ENCODE results near the gene SNCB.

SNCB gene

DNA sequence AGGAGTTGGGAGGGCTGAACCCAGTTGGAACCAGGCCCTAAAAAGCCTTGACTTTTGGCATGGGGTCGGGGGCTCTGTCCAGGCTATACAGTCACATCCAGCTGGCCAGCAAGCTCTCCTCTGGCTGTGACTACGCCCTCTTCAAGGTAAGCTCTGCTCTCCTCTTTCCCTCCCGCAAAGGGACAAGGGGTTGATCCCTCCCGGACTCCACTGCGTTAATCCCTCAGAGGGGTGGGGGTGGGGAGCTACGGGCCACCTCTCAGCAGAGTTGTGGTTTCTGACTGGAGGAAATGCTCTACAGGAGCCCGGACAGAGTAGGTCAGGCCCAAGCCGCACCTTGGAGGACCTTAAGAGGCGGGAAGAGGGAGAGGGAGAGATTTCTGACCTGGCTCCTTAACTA, 14.0 kb upstream of the SNCB start:
- H3K79me1 ChIP-seq (ENCODE audit: low read length): peaks cover 6% of the 10 kb centered on the region
- no peak overlapping the region for H2BK15ac ChIP-seq (replicated peaks; ENCODE audit: low read depth)
- no peak overlapping the region for H2BK120ac ChIP-seq (ENCODE audit: low read depth, low read length)
- WGBS (ENCODE audit: extremely low coverage, insufficient coverage, low lambda C conversion rate): no CpG with 5 or more reads among the region's 9 CpGs
- H2BK5ac ChIP-seq (ENCODE audit: low read length): no peak overlapping the region
- H3K18ac ChIP-seq (ENCODE audit: low read length): no peak overlapping the region
- no peak overlapping the region for H3K9ac ChIP-seq (ENCODE audit: low read length)
- H3K4me1 ChIP-seq (ENCODE audit: control insufficient read depth, low read depth, low read length): peaks cover 4% of the 10 kb centered on the region
- H3K4me3 ChIP-seq (ENCODE audit: low read length): no peak overlapping the region
- no peak overlapping the region for H4K8ac ChIP-seq (ENCODE audit: low read depth, low read length)
- H3K4ac ChIP-seq (ENCODE audit: low read depth, low read length): no peak overlapping the region
- H4K5ac ChIP-seq (ENCODE audit: low read length): no peak overlapping the region
- no peak overlapping the region for H2AK5ac ChIP-seq (ENCODE audit: low read length)
- H3K27me3 ChIP-seq (ENCODE audit: insufficient read depth, low read length, poor library complexity): no peaks in the 10 kb centered on the region
- no peak overlapping the region for H3K23ac ChIP-seq (ENCODE audit: low read length)
- no peak for DNase-seq
- peak overlapping the region; percentile 25 for H3K56ac ChIP-seq (ENCODE audit: low read length)
- no peak overlapping the region for H3K27ac ChIP-seq (ENCODE audit: low read depth, low read length)
- H3K79me2 ChIP-seq (ENCODE audit: control insufficient read depth, insufficient read depth, low read length): no peaks in the 10 kb centered on the region
- no peaks in the 10 kb centered on the region for H3K36me3 ChIP-seq (ENCODE audit: control insufficient read depth, insufficient read depth, low read length)
- H3K4me2 ChIP-seq (ENCODE audit: low read length): no peak overlapping the region

DNA sequence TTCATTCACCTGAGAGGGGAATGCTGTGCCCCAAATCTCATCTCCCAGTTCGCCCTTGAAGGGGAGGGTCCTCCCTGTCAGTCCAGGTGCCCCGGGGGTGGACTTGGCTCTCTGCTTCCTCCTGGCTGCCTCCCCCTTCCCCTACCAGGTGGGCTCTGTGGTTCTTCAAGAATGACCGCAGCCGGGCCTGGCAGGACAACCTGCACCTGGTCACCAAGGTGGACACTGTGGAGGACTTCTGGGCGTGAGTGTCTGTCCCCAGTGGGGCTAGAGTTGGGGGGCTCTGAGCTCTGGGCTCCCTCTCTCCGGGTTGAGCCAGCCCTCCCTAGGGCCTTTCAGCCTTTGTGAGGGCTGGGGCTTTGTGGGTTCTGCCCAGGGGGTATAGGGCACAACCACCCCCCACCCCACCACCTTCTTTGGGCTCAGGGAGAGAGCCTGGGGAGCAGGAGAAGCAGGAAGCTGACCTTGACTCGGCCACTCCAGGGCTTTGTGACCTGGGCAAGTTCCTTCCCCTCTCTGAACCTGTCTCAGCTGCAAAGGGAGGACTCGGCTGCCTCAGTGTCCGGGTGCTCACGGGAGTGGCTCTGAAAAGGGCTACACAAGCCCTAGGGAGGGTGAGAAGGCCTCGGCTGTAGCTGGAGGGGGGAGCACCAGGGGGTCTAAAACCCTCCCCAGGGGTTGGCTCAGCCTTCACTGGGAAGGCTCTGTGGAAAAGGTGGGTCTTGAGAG, 13.3 kb upstream of the SNCB start:
- Histone ChIP-seq H3K36me3 (ENCODE audit: control insufficient read depth, insufficient read depth, low read length) (no peaks in the 10 kb centered on the region), H3K4me3 (ENCODE audit: low read length) (no peak overlapping the region), H3K23ac (ENCODE audit: low read length) (no peak overlapping the region), H3K18ac (ENCODE audit: low read length) (no peak overlapping the region), H4K8ac (ENCODE audit: low read depth, low read length) (no peak overlapping the region), H3K56ac (ENCODE audit: low read length) (peak overlapping the region; percentile 7), H3K27ac (ENCODE audit: low read depth, low read length) (no peak overlapping the region), H3K27me3 (ENCODE audit: insufficient read depth, low read length, poor library complexity) (no peaks in the 10 kb centered on the region), H2BK120ac (ENCODE audit: low read depth, low read length) (no peak overlapping the region), H4K5ac (ENCODE audit: low read length) (no peak overlapping the region), H2BK5ac (ENCODE audit: low read length) (no peak overlapping the region), H3K4me2 (ENCODE audit: low read length) (no peak overlapping the region), H3K9ac (ENCODE audit: low read length) (no peak overlapping the region), H3K4me1 (ENCODE audit: control insufficient read depth, low read depth, low read length) (peaks cover 4% of the 10 kb centered on the region), H3K79me1 (ENCODE audit: low read length) (peaks cover 5% of the 10 kb centered on the region), H2BK15ac (replicated peaks; ENCODE audit: low read depth) (no peak overlapping the region), H2AK5ac (ENCODE audit: low read length) (no peak overlapping the region), H3K4ac (ENCODE audit: low read depth, low read length) (no peak overlapping the region), H3K79me2 (ENCODE audit: control insufficient read depth, insufficient read depth, low read length) (no peaks in the 10 kb centered on the region)
- DNase-seq: no peak
- no CpG with 5 or more reads among the region's 11 CpGs for WGBS (ENCODE audit: extremely low coverage, insufficient coverage, low lambda C conversion rate)

DNA sequence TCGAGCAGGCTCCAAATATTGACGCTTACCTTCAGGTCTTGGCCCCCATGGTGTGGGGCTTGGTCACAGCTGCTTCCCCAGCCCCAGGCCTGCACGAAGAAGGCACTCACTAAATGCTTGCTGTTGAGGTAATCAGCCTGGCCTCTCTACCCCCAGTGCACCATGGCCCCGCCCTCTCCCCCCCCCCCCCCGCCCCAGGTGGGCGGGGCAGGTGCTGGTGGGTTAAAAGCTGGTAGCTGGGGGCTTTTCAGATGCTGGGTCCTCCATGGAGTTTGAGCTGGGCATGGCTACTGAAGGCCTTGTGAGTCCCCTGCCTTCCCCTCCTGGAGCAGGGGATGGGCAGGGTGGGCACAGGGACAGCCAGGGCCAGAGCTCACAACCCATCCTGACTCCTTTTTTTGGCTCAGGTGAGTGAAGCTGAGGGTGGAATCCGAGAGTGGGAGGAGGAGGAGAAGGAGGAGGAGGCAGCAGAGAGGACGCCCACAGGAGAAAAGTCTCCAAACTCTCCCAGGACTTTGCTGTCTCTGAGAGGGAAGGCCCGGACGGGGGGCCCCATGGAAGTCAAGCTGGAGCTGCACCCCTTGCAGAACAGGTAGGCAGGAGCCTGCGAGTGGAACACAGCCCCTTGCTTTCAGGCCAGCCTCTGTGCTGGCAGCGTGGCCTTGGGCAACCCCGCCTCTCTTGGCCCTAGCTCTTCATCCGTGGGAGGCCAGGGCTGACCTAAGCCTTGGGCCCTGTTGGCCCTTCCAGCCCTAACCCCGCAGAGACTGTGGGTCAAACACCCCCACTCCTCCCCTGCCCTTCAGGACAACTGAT, 12.5 kb upstream of the SNCB start:
- no peak overlapping the region for H3K4me2 ChIP-seq (ENCODE audit: low read length)
- no peak overlapping the region for H3K23ac ChIP-seq (ENCODE audit: low read length)
- H2AK5ac ChIP-seq (ENCODE audit: low read length): no peak overlapping the region
- no CpG with 5 or more reads among the region's 15 CpGs for WGBS (ENCODE audit: extremely low coverage, insufficient coverage, low lambda C conversion rate)
- no peak overlapping the region for H3K9ac ChIP-seq (ENCODE audit: low read length)
- no peaks in the 10 kb centered on the region for H3K79me1 ChIP-seq (ENCODE audit: low read length)
- no peak overlapping the region for H4K5ac ChIP-seq (ENCODE audit: low read length)
- peaks cover 4% of the 10 kb centered on the region for H3K4me1 ChIP-seq (ENCODE audit: control insufficient read depth, low read depth, low read length)
- H3K79me2 ChIP-seq (ENCODE audit: control insufficient read depth, insufficient read depth, low read length): no peaks in the 10 kb centered on the region
- no peaks in the 10 kb centered on the region for H3K36me3 ChIP-seq (ENCODE audit: control insufficient read depth, insufficient read depth, low read length)
- no peak overlapping the region for H2BK120ac ChIP-seq (ENCODE audit: low read depth, low read length)
- no peak overlapping the region for H3K4ac ChIP-seq (ENCODE audit: low read depth, low read length)
- H4K8ac ChIP-seq (ENCODE audit: low read depth, low read length): no peak overlapping the region
- H3K56ac ChIP-seq (ENCODE audit: low read length): peak overlapping the region; percentile 49
- H3K4me3 ChIP-seq (ENCODE audit: low read length): no peak overlapping the region
- no peak overlapping the region for H2BK15ac ChIP-seq (replicated peaks; ENCODE audit: low read depth)
- no peak for DNase-seq
- no peak overlapping the region for H2BK5ac ChIP-seq (ENCODE audit: low read length)
- no peaks in the 10 kb centered on the region for H3K27me3 ChIP-seq (ENCODE audit: insufficient read depth, low read length, poor library complexity)
- no peak overlapping the region for H3K27ac ChIP-seq (ENCODE audit: low read depth, low read length)
- H3K18ac ChIP-seq (ENCODE audit: low read length): no peak overlapping the region

GRCh38 chr5:176640616-176641015, 10.3 kb upstream of the SNCB start:
- no peak overlapping the region for H3K18ac ChIP-seq (ENCODE audit: low read length)
- H3K4me3 ChIP-seq (ENCODE audit: low read length): no peak overlapping the region
- H3K36me3 ChIP-seq (ENCODE audit: control insufficient read depth, insufficient read depth, low read length): no peaks in the 10 kb centered on the region
- H2AK5ac ChIP-seq (ENCODE audit: low read length): no peak overlapping the region
- H2BK5ac ChIP-seq (ENCODE audit: low read length): no peak overlapping the region
- no peaks in the 10 kb centered on the region for H3K79me2 ChIP-seq (ENCODE audit: control insufficient read depth, insufficient read depth, low read length)
- H3K9ac ChIP-seq (ENCODE audit: low read length): no peak overlapping the region
- no peak overlapping the region for H3K4me2 ChIP-seq (ENCODE audit: low read length)
- H3K27ac ChIP-seq (ENCODE audit: low read depth, low read length): no peak overlapping the region
- no peak overlapping the region for H2BK120ac ChIP-seq (ENCODE audit: low read depth, low read length)
- no peak overlapping the region for H4K8ac ChIP-seq (ENCODE audit: low read depth, low read length)
- H2BK15ac ChIP-seq (replicated peaks; ENCODE audit: low read depth): no peak overlapping the region
- no peak overlapping the region for H4K5ac ChIP-seq (ENCODE audit: low read length)
- no peaks in the 10 kb centered on the region for H3K79me1 ChIP-seq (ENCODE audit: low read length)
- no peak overlapping the region for H3K4ac ChIP-seq (ENCODE audit: low read depth, low read length)
- DNase-seq: no peak
- WGBS (ENCODE audit: extremely low coverage, insufficient coverage, low lambda C conversion rate): no CpG with 5 or more reads among the region's 4 CpGs
- no peak overlapping the region for H3K23ac ChIP-seq (ENCODE audit: low read length)
- no peak overlapping the region for H3K56ac ChIP-seq (ENCODE audit: low read length)
- H3K27me3 ChIP-seq (ENCODE audit: insufficient read depth, low read length, poor library complexity): no peaks in the 10 kb centered on the region
- peaks cover 2% of the 10 kb centered on the region for H3K4me1 ChIP-seq (ENCODE audit: control insufficient read depth, low read depth, low read length)

DNA sequence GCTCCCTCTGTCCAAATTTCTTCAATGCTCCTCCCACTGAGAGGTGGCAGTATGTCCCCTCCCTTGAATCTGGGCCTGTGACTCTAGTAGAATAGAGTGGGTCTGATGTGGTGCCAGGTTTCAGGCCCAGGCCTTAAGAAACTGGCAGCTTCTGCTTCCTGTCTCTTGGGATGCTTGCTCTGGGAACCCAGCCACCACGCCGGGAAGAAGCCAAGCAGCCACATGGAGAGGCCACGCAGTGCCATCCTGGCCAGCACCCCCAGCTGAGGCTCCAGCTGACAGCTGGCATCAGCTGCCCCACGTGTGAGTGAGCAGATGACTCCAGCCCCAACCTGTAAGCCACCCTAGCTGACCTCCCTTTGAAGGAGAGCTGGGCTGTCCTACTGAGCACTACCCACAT, 9.6 kb upstream of the SNCB start:
- DNase-seq: no peak
- H3K4me2 ChIP-seq (ENCODE audit: low read length): no peak overlapping the region

More for the DNA sequence above, 9.6 kb upstream of the SNCB start:
- WGBS (ENCODE audit: extremely low coverage, insufficient coverage, low lambda C conversion rate): no CpG with 5 or more reads among the region's 4 CpGs
- no peak overlapping the region for H3K56ac ChIP-seq (ENCODE audit: low read length)
- H4K5ac ChIP-seq (ENCODE audit: low read length): no peak overlapping the region
- H3K9ac ChIP-seq (ENCODE audit: low read length): no peak overlapping the region
- H3K18ac ChIP-seq (ENCODE audit: low read length): no peak overlapping the region
- H3K27me3 ChIP-seq (ENCODE audit: insufficient read depth, low read length, poor library complexity): no peaks in the 10 kb centered on the region
- no peak overlapping the region for H3K4ac ChIP-seq (ENCODE audit: low read depth, low read length)
- H3K4me1 ChIP-seq (ENCODE audit: control insufficient read depth, low read depth, low read length): peaks cover 2% of the 10 kb centered on the region
- no peak overlapping the region for H3K27ac ChIP-seq (ENCODE audit: low read depth, low read length)
- no peak overlapping the region for H2AK5ac ChIP-seq (ENCODE audit: low read length)
- no peak overlapping the region for H2BK120ac ChIP-seq (ENCODE audit: low read depth, low read length)
- H3K79me1 ChIP-seq (ENCODE audit: low read length): no peaks in the 10 kb centered on the region
- no peak overlapping the region for H3K23ac ChIP-seq (ENCODE audit: low read length)
- no peaks in the 10 kb centered on the region for H3K79me2 ChIP-seq (ENCODE audit: control insufficient read depth, insufficient read depth, low read length)
- H2BK15ac ChIP-seq (replicated peaks; ENCODE audit: low read depth): no peak overlapping the region
- H2BK5ac ChIP-seq (ENCODE audit: low read length): no peak overlapping the region
- H3K36me3 ChIP-seq (ENCODE audit: control insufficient read depth, insufficient read depth, low read length): no peaks in the 10 kb centered on the region
- no peak overlapping the region for H4K8ac ChIP-seq (ENCODE audit: low read depth, low read length)
- H3K4me3 ChIP-seq (ENCODE audit: low read length): no peak overlapping the region

All from mesendoderm (in vitro differentiated cells).